Thoracic aorta (tissue), 2 donors: ENCODE results near the gene RGS1. TPM values are rescaled to one million over a fixed set of nuclear protein-coding genes. Genes with fewer than 3 reads are reported as not detected.

Experiments used
- ATAC-seq: fragments of 150-250 bp; one replicate; pipeline ENCODE4 v1.8.0; 2017; ENCODE audit warnings: low read depth; ENCODE audit not compliant: insufficient number of reproducible peaks, low FRiP score
- DNase-seq: peaks from one replicate; pipeline ENCODE4 v3.0.0-alpha.2; 2020; ENCODE audit warnings: low spot score
- H3K27ac ChIP-seq, 2 donors: fragments of 200-600 bp; sonication (generic); 1 replicate in 1 of 2; 2 replicates in 1 of 2; pipeline ENCODE4 v1.5.1; 2016; ENCODE audit warnings: mild to moderate bottlenecking in 2 of 2, moderate library complexity in 2 of 2
- H3K27me3 ChIP-seq: fragments of 200-600 bp; sonication (generic); replicated peaks from 2 replicates; pipeline ENCODE4 v1.6.0; 2016; ENCODE audit warnings: mild to moderate bottlenecking; ENCODE audit not compliant: insufficient read depth
- H3K36me3 ChIP-seq: fragments of 200-600 bp; sonication (generic); one replicate; pipeline ENCODE4 v1.5.1; 2016
- H3K4me1 ChIP-seq, 2 donors: fragments of 200-600 bp; sonication (generic); 1 replicate in 1 of 2; 2 replicates in 1 of 2; pipeline versions ENCODE4 v1.5.1 to v1.6.0; 2016; ENCODE audit warnings: low read depth in 2 of 2, mild to moderate bottlenecking in 1 of 2; ENCODE audit not compliant: control insufficient read depth in 1 of 2
- H3K4me3 ChIP-seq: fragments of 200-600 bp; sonication (generic); 2 replicates; pipeline ENCODE4 v1.5.1; 2016; ENCODE audit warnings: mild to moderate bottlenecking
- H3K9me3 ChIP-seq: fragments of 200-600 bp; sonication (generic); 2 replicates; pipeline ENCODE4 v1.5.1; 2016
- total RNA-seq, 2 donors: library from RNA; depleted of rRNA; stranded (reverse); fragments of >200 nt; gene quantifications; one replicate each; pipeline versions ENCODE4 v1.1.0 to v1.2.3, GENCODE V29; 2016
- TF ChIP-seq, protein P1 (sequence below): fragments of 200-600 bp; sonication (generic); IDR thresholded peaks from one replicate; pipeline ENCODE4 v1.5.1; 2019; ENCODE audit warnings: antibody characterized with exemption

Gene RGS1
- total RNA-seq, 2 donors from 2014 or later, result 54.0 to 127 TPM

DNA sequence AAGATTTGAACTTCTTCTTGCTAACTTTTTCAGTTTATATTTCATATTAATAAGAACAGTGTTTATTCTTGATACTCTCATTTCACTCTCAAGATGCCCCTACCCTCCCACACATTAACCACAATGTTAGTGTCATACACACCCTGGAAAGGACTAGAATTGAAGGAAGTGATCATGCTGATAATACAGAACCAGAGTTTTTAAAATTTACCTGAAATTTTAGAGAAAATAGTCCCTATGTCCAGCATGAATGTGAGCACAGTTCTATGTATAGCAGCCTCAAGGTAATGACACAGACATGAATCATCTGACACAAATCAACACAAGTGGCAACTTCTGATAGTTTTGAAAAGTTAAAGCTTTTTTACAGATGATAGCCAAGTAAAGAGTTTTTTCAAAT is 26.0 kb downstream of the RGS1 start:
- H3K4me1 ChIP-seq, result peaks cover 0 to 4% of the 10 kb centered on the region in 2 donors
- no peaks in the 10 kb centered on the region for H3K9me3 ChIP-seq
- DNase-seq, result no peak
- no peaks in the 10 kb centered on the region for H3K36me3 ChIP-seq
- no peak for ATAC-seq
- TF ChIP-seq, protein P1, sequence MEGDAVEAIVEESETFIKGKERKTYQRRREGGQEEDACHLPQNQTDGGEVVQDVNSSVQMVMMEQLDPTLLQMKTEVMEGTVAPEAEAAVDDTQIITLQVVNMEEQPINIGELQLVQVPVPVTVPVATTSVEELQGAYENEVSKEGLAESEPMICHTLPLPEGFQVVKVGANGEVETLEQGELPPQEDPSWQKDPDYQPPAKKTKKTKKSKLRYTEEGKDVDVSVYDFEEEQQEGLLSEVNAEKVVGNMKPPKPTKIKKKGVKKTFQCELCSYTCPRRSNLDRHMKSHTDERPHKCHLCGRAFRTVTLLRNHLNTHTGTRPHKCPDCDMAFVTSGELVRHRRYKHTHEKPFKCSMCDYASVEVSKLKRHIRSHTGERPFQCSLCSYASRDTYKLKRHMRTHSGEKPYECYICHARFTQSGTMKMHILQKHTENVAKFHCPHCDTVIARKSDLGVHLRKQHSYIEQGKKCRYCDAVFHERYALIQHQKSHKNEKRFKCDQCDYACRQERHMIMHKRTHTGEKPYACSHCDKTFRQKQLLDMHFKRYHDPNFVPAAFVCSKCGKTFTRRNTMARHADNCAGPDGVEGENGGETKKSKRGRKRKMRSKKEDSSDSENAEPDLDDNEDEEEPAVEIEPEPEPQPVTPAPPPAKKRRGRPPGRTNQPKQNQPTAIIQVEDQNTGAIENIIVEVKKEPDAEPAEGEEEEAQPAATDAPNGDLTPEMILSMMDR, result no peak
- H3K27me3 ChIP-seq, result no peaks in the 10 kb centered on the region
- H3K27ac ChIP-seq, result no peak overlapping the region
- no peak overlapping the region for H3K4me3 ChIP-seq

GRCh38 chr1:192602757-192603156 is 27.2 kb downstream of the RGS1 start:
- TF ChIP-seq, protein P1, result no peak
- ATAC-seq, result no peak

DNA sequence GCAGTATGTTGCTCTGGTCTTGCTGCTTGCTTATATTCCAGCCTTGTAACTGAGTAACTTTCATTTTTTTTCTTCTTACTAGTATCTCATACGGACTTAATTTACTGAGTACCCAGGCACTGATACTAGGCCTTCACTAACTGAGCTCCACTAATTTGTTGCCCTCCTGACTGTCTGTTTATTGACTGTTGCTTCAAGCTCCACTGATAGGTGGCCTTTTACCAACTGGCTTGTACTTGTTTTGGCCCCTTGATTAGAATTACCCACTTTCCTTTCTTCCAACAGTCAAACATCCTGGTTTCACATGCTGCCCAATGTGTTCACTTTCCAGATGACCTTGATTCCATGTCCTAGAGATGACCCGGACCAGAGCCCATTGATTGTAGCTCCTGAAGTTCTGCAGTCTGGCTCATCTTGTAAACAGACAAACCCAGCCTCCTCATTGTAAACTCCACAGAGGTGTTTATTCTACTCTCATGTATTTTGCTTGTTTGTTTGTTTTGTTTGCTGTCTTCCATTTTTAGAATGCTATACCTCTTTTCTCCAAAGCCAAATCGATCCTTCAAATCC is 27.7 kb downstream of the RGS1 start:
- Histone ChIP-seq H3K4me3 (no peak overlapping the region), H3K4me1 (peaks cover 0 to 4% of the 10 kb centered on the region in 2 donors), H3K9me3 (no peaks in the 10 kb centered on the region), H3K27ac (no peak overlapping the region), H3K36me3 (no peaks in the 10 kb centered on the region), H3K27me3 (no peaks in the 10 kb centered on the region)
- no peak for ATAC-seq
- no peak for DNase-seq
- TF ChIP-seq, protein P1, result no peak

More at GRCh38 chr1:192602757-192603156, 27.2 kb downstream of the RGS1 start:
- Histone ChIP-seq H3K9me3 (no peaks in the 10 kb centered on the region), H3K36me3 (no peaks in the 10 kb centered on the region), H3K27me3 (no peaks in the 10 kb centered on the region), H3K4me1 (peaks cover 0 to 4% of the 10 kb centered on the region in 2 donors), H3K27ac (no peak overlapping the region), H3K4me3 (no peak overlapping the region)
- DNase-seq, result no peak

- no peaks in the 10 kb centered on the region for H3K27me3 ChIP-seq
- peaks cover 0 to 4% of the 10 kb centered on the region in 2 donors for H3K4me1 ChIP-seq
- ATAC-seq (no peak), DNase-seq (no peak)
- peak overlapping the region in 1 of 2 donors; percentile 37 for H3K27ac ChIP-seq
- TF ChIP-seq, protein P1, result no peak
- no peak overlapping the region for H3K4me3 ChIP-seq
- H3K36me3 ChIP-seq, result no peaks in the 10 kb centered on the region
- H3K9me3 ChIP-seq, result no peaks in the 10 kb centered on the region
Measured at GRCh38 chr1:192604979-192605620, 29.5 kb downstream of the RGS1 start.

- Histone ChIP-seq H3K27me3 (no peaks in the 10 kb centered on the region), H3K4me1 (peaks cover 0 to 4% of the 10 kb centered on the region in 2 donors), H3K9me3 (no peaks in the 10 kb centered on the region), H3K4me3 (no peak overlapping the region), H3K36me3 (no peaks in the 10 kb centered on the region), H3K27ac (no peak overlapping the region)
- ATAC-seq (no peak), DNase-seq (no peak)
- TF ChIP-seq, protein P1, result no peak
Measured at GRCh38 chr1:192608671-192609070, 33.1 kb downstream of the RGS1 start.
